HG03342 (cell line): ENCODE data around the gene TRAP1.
A peak's percentile ranks its signal among the peaks of the same experiment; 100 is the strongest.
"Not testable (repeated sequence)": the region's sequence is repeated elsewhere in the genome, so short reads cannot be mapped to it uniquely, and the experiment has no call there.

ENCODE experiments used
- ATAC-seq: cut with Tn5 transposase; IDR thresholded peaks from one replicate; pipeline ENCODE4 v1.9.1; 2021; ENCODE audit warnings: mild to moderate bottlenecking, moderate library complexity; ENCODE audit not compliant: unreplicated experiment

TRAP1 gene

GRCh38 chr16:3674513-3675295, 42.6 kb downstream of the TRAP1 start:
- ATAC-seq: no peak

- no peak for ATAC-seq
Observed at GRCh38 chr16:3673676-3674377, 43.5 kb downstream of the TRAP1 start.

- ATAC-seq: no peak
Observed at GRCh38 chr16:3673201-3673600, 44.1 kb downstream of the TRAP1 start.

GRCh38 chr16:3672571-3673041, 44.7 kb downstream of the TRAP1 start:
- ATAC-seq: no peak

GRCh38 chr16:3671424-3671823, 45.9 kb downstream of the TRAP1 start:
- no peak for ATAC-seq

GRCh38 chr16:3670711-3671110, 46.6 kb downstream of the TRAP1 start:
- ATAC-seq: no peak

- ATAC-seq: no peak
Observed at GRCh38 chr16:3669082-3669481, 48.2 kb downstream of the TRAP1 start.

GRCh38 chr16:3668626-3669025, 48.7 kb downstream of the TRAP1 start:
- no peak for ATAC-seq

- no peak for ATAC-seq
Observed at GRCh38 chr16:3665508-3665907, 51.8 kb downstream of the TRAP1 start.

GRCh38 chr16:3664187-3664896, 53.0 kb downstream of the TRAP1 start:
- ATAC-seq: no peak

- ATAC-seq: no peak
Observed at GRCh38 chr16:3662601-3663000, 54.7 kb downstream of the TRAP1 start.

GRCh38 chr16:3661922-3662321, 55.4 kb downstream of the TRAP1 start:
- ATAC-seq: no peak

- no peak for ATAC-seq
Observed at GRCh38 chr16:3661311-3661710, 56.0 kb downstream of the TRAP1 start.

GRCh38 chr16:3659251-3659650, 58.1 kb downstream of the TRAP1 start:
- ATAC-seq: no peak

GRCh38 chr16:3656491-3657468, 60.5 kb downstream of the TRAP1 start:
- no peak for ATAC-seq

GRCh38 chr16:3656160-3656490, 61.2 kb downstream of the TRAP1 start:
- ATAC-seq: not testable (repeated sequence)

GRCh38 chr16:3655396-3656159, 61.7 kb downstream of the TRAP1 start:
- ATAC-seq: no peak

GRCh38 chr16:3655030-3655395, 62.3 kb downstream of the TRAP1 start:
- no peak for ATAC-seq

GRCh38 chr16:3654249-3654991, 62.9 kb downstream of the TRAP1 start, which contains the start of gene DNASE1:
Gene DNASE1, plus strand, starts transcription at chr16:3654691. Its CDS starts 683 bp downstream, at chr16:3655374.
- ATAC-seq: peak; percentile 56
